22Rv1 (cell line): ENCODE measurements around the gene MIOS.

Experiments used
- ZFX ChIP-seq: fragments of 450-650 bp; IDR thresholded peaks from 2 replicates; pipeline ENCODE4 v1.6.1; 2017; ENCODE audit warnings: antibody characterized with exemption, borderline replicate concordance
- TF ChIP-seq, protein P1 (sequence below): fragments of 450-650 bp; IDR thresholded peaks from 2 replicates; pipeline ENCODE4 v1.5.1; 2017; ENCODE audit warnings: mild to moderate bottlenecking

DNA sequence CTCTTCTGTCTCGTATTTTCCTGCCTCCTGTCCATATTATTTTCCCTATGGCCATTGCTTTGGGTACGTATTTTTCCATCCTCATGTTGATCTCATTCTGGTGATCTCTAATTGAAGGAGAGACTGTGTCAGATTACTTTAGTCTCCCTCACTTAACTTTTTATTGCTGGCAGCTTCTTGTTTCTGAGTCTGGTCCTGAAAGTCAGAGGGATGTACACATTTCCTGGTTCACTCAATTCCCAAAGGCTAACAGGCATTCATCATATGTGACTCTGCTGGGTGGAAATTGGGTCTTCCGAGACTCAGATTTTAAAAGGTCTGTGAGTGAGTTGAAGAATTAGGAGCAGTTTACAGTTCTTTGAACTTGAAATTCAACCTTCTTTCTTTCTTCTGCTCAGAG lies 84.8 kb downstream of the MIOS start:
- TF ChIP-seq, protein P1, sequence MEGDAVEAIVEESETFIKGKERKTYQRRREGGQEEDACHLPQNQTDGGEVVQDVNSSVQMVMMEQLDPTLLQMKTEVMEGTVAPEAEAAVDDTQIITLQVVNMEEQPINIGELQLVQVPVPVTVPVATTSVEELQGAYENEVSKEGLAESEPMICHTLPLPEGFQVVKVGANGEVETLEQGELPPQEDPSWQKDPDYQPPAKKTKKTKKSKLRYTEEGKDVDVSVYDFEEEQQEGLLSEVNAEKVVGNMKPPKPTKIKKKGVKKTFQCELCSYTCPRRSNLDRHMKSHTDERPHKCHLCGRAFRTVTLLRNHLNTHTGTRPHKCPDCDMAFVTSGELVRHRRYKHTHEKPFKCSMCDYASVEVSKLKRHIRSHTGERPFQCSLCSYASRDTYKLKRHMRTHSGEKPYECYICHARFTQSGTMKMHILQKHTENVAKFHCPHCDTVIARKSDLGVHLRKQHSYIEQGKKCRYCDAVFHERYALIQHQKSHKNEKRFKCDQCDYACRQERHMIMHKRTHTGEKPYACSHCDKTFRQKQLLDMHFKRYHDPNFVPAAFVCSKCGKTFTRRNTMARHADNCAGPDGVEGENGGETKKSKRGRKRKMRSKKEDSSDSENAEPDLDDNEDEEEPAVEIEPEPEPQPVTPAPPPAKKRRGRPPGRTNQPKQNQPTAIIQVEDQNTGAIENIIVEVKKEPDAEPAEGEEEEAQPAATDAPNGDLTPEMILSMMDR, result no peak
- TF ChIP-seq ZFX, result no peak
